Activated naive CD8-positive, alpha-beta T cell treated with anti-CD3 and anti-CD28 coated beads for 36 hours (primary cell): ENCODE data around the gene GFER. TPM values are rescaled to one million over a fixed set of nuclear protein-coding genes. Genes with fewer than 3 reads are reported as not detected.
A peak's percentile ranks its signal among the peaks of the same experiment; 100 is the strongest.

Experiments used
- DNase-seq: peaks from one replicate; pipeline ENCODE4 v3.0.0; 2021
- H3K27ac Mint-ChIP-seq: one replicate; pipeline ENCODE4 v1.8.0; 2022; ENCODE audit warnings: mild to moderate bottlenecking, moderate library complexity, mixed read lengths
- H3K27me3 Mint-ChIP-seq: one replicate; pipeline ENCODE4 v1.8.0; 2022; ENCODE audit warnings: mild to moderate bottlenecking, mixed read lengths
- H3K36me3 Mint-ChIP-seq: one replicate; pipeline ENCODE4 v1.8.0; 2021; ENCODE audit warnings: mild to moderate bottlenecking, mixed read lengths
- H3K4me1 Mint-ChIP-seq: one replicate; pipeline ENCODE4 v1.8.0; 2021; ENCODE audit warnings: mixed read lengths
- H3K4me3 Mint-ChIP-seq: one replicate; pipeline ENCODE4 v1.8.0; 2022; ENCODE audit warnings: mild to moderate bottlenecking, moderate library complexity, mixed read lengths
- H3K9me3 Mint-ChIP-seq: one replicate; pipeline ENCODE4 v1.8.0; 2022; ENCODE audit warnings: mixed read lengths
- total RNA-seq, 2 experiments: library from RNA; stranded (reverse); gene quantifications; one replicate each; pipeline ENCODE4 v1.2.3, GENCODE V29; 2021

GFER gene
- total RNA-seq, 2 experiments from 2014 or later, result 27.3 to 29.5 TPM

- H3K36me3 Mint-ChIP-seq, result peaks cover 12% of the 10 kb centered on the region
- no peak for DNase-seq
- peaks cover 32% of the 10 kb centered on the region for H3K27me3 Mint-ChIP-seq
- peak within 1 kb of the TSS; percentile 59 for H3K4me3 Mint-ChIP-seq
- H3K9me3 Mint-ChIP-seq, result no peaks in the 10 kb centered on the region
- no peak within 1 kb of the TSS for H3K27ac Mint-ChIP-seq
- peaks cover 26% of the 10 kb centered on the region for H3K4me1 Mint-ChIP-seq
Measured at GRCh38 chr16:1989209-1990100, 5.5 kb downstream of the GFER start, which contains the start of gene SYNGR3. TSS of gene SYNGR3 (plus strand) at chr16:1989970. CDS start at chr16:1990103, 133 bp downstream.

GRCh38 chr16:1990101-1990350 lies 6.0 kb downstream of the GFER start:
- peak overlapping the region; percentile 59 for H3K4me3 Mint-ChIP-seq
- H3K4me1 Mint-ChIP-seq, result peaks cover 26% of the 10 kb centered on the region
- peaks cover 32% of the 10 kb centered on the region for H3K27me3 Mint-ChIP-seq
- DNase-seq, result no peak
- H3K36me3 Mint-ChIP-seq, result peaks cover 12% of the 10 kb centered on the region
- no peak overlapping the region for H3K27ac Mint-ChIP-seq
- no peaks in the 10 kb centered on the region for H3K9me3 Mint-ChIP-seq

GRCh38 chr16:1990351-1991134 lies 6.5 kb downstream of the GFER start:
- Mint-ChIP-seq H3K27ac (peak overlapping the region; percentile 66), H3K27me3 (peaks cover 32% of the 10 kb centered on the region), H3K4me3 (peak overlapping the region; percentile 59)

GRCh38 chr16:1991135-1991551 lies 7.2 kb downstream of the GFER start:
- Mint-ChIP-seq H3K9me3 (no peaks in the 10 kb centered on the region), H3K36me3 (peaks cover 17% of the 10 kb centered on the region), H3K27me3 (peaks cover 32% of the 10 kb centered on the region), H3K4me1 (peaks cover 22% of the 10 kb centered on the region), H3K27ac (peak overlapping the region; percentile 66), H3K4me3 (peak overlapping the region; percentile 59)
- DNase-seq, result peak; percentile 60

More at GRCh38 chr16:1990351-1991134, 6.5 kb downstream of the GFER start:
- H3K4me1 Mint-ChIP-seq, result peaks cover 22% of the 10 kb centered on the region
- peak; percentile 50 for DNase-seq
- H3K36me3 Mint-ChIP-seq, result peaks cover 15% of the 10 kb centered on the region
- H3K9me3 Mint-ChIP-seq, result no peaks in the 10 kb centered on the region

GRCh38 chr16:1991588-1991947 lies 7.6 kb downstream of the GFER start:
- no peak for DNase-seq
- H3K27me3 Mint-ChIP-seq, result peaks cover 32% of the 10 kb centered on the region
- H3K36me3 Mint-ChIP-seq, result peaks cover 13% of the 10 kb centered on the region
- H3K27ac Mint-ChIP-seq, result peak overlapping the region; percentile 66
- no peaks in the 10 kb centered on the region for H3K9me3 Mint-ChIP-seq
- peaks cover 25% of the 10 kb centered on the region for H3K4me1 Mint-ChIP-seq
- peak overlapping the region; percentile 59 for H3K4me3 Mint-ChIP-seq

GRCh38 chr16:1991948-1992703 lies 8.1 kb downstream of the GFER start:
- H3K4me3 Mint-ChIP-seq, result no peak overlapping the region
- peaks cover 32% of the 10 kb centered on the region for H3K27me3 Mint-ChIP-seq
- H3K36me3 Mint-ChIP-seq, result peaks cover 11% of the 10 kb centered on the region
- no peak overlapping the region for H3K27ac Mint-ChIP-seq
- no peaks in the 10 kb centered on the region for H3K9me3 Mint-ChIP-seq
- DNase-seq, result peak; percentile 92
- peaks cover 26% of the 10 kb centered on the region for H3K4me1 Mint-ChIP-seq

GRCh38 chr16:1992704-1993317 lies 8.8 kb downstream of the GFER start:
- peaks cover 28% of the 10 kb centered on the region for H3K4me1 Mint-ChIP-seq
- H3K4me3 Mint-ChIP-seq, result no peak overlapping the region
- H3K27me3 Mint-ChIP-seq, result peaks cover 29% of the 10 kb centered on the region
- H3K27ac Mint-ChIP-seq, result no peak overlapping the region
- H3K9me3 Mint-ChIP-seq, result no peaks in the 10 kb centered on the region
- no peak for DNase-seq
- peaks cover 12% of the 10 kb centered on the region for H3K36me3 Mint-ChIP-seq

GRCh38 chr16:1993731-1994131 lies 9.7 kb downstream of the GFER start:
- H3K4me1 Mint-ChIP-seq, result peaks cover 25% of the 10 kb centered on the region
- DNase-seq, result no peak
- peaks cover 21% of the 10 kb centered on the region for H3K27me3 Mint-ChIP-seq
- H3K27ac Mint-ChIP-seq, result no peak overlapping the region
- peaks cover 13% of the 10 kb centered on the region for H3K36me3 Mint-ChIP-seq
- H3K9me3 Mint-ChIP-seq, result no peaks in the 10 kb centered on the region
- no peak overlapping the region for H3K4me3 Mint-ChIP-seq

GRCh38 chr16:1997494-1998359 lies 13.7 kb downstream of the GFER start:
- no peak for DNase-seq
- H3K27ac Mint-ChIP-seq, result peak overlapping the region; percentile 12

GRCh38 chr16:1998360-1998835 lies 14.4 kb downstream of the GFER start:
- H3K9me3 Mint-ChIP-seq, result no peaks in the 10 kb centered on the region
- peaks cover 12% of the 10 kb centered on the region for H3K4me1 Mint-ChIP-seq
- H3K4me3 Mint-ChIP-seq, result no peak overlapping the region
- no peak for DNase-seq
- peaks cover 21% of the 10 kb centered on the region for H3K36me3 Mint-ChIP-seq
- no peaks in the 10 kb centered on the region for H3K27me3 Mint-ChIP-seq
- no peak overlapping the region for H3K27ac Mint-ChIP-seq

More at GRCh38 chr16:1997494-1998359, 13.7 kb downstream of the GFER start:
- Mint-ChIP-seq H3K4me3 (no peak overlapping the region), H3K4me1 (peaks cover 14% of the 10 kb centered on the region), H3K36me3 (peaks cover 21% of the 10 kb centered on the region), H3K27me3 (no peaks in the 10 kb centered on the region), H3K9me3 (no peaks in the 10 kb centered on the region)

GRCh38 chr16:1998852-1999801 lies 15.1 kb downstream of the GFER start:
- H3K4me1 Mint-ChIP-seq, result peaks cover 9% of the 10 kb centered on the region
- no peak overlapping the region for H3K27ac Mint-ChIP-seq
- DNase-seq, result no peak
- no peaks in the 10 kb centered on the region for H3K27me3 Mint-ChIP-seq
- peaks cover 21% of the 10 kb centered on the region for H3K36me3 Mint-ChIP-seq
- H3K4me3 Mint-ChIP-seq, result no peak overlapping the region
- no peaks in the 10 kb centered on the region for H3K9me3 Mint-ChIP-seq

GRCh38 chr16:1999866-2000514 lies 16.0 kb downstream of the GFER start:
- Mint-ChIP-seq H3K27ac (no peak overlapping the region), H3K4me1 (peaks cover 11% of the 10 kb centered on the region), H3K36me3 (peaks cover 21% of the 10 kb centered on the region), H3K4me3 (no peak overlapping the region), H3K27me3 (no peaks in the 10 kb centered on the region), H3K9me3 (no peaks in the 10 kb centered on the region)
- no peak for DNase-seq
